ENCODE measurements around the gene MT1G.

GRCh38 chr16:56677474-56677873, 9.6 kb upstream of the MT1G start:
- no peak for TF ChIP-seq POLR2AphosphoS5 (IDR thresholded peaks at IDR 0.05)
- no peak for TF ChIP-seq CTCF (IDR thresholded peaks at IDR 0.05)
